Caco-2 (cell line): ENCODE results near the gene SLC25A24. TPM values are rescaled to one million over a fixed set of nuclear protein-coding genes. Genes with fewer than 3 reads are reported as not detected.
"Not testable (repeated sequence)": the region's sequence is repeated elsewhere in the genome, so short reads cannot be mapped to it uniquely, and the experiment has no call there.

Source experiments
- BruUV-seq: library from RNA; stranded (reverse); fragments of 400-500 nt; replicated peaks from 2 replicates; lab custom pipeline; 2021; lab: Mats Ljungman, UMichigan
- CTCF ChIA-PET: fragments of 300-600 bp; sonication (Branson Sonifier 250); formaldehyde crosslinking; loops from one replicate; lab custom pipeline; 2022; ENCODE audit warnings: antibody characterized with exemption; lab: Charles Lee
- POLR2A ChIA-PET: fragments of 300-600 bp; sonication (Branson Sonifier 250); formaldehyde crosslinking; loops from one replicate; lab custom pipeline; 2022; ENCODE audit warnings: antibody characterized with exemption; lab: Charles Lee
- DNase-seq, 2 experiments: peaks; one replicate each; pipeline versions ENCODE4 v3.0.0 to v3.0.0-alpha.2; 2020 to 2022
- H3K27me3 ChIP-seq: replicated peaks from 2 replicates; pipeline ENCODE4 v1.6.0; 2011; ENCODE audit warnings: low read length; ENCODE audit not compliant: control insufficient read depth, insufficient read depth
- H3K36me3 ChIP-seq: 2 replicates; pipeline ENCODE4 v1.5.1; 2011; ENCODE audit warnings: low read length; ENCODE audit not compliant: control insufficient read depth, insufficient read depth
- H3K4me1 ChIP-seq: fragments of 250-450 bp; sonication (Bioruptor Pico); 2 replicates; pipeline ENCODE4 v1.5.1; 2020; ENCODE audit warnings: mild to moderate bottlenecking
- H3K4me3 ChIP-seq: 2 replicates; pipeline ENCODE4 v1.5.1; 2011; ENCODE audit warnings: low read depth, mild to moderate bottlenecking, control low read depth, low read length
- H3K9me3 ChIP-seq: fragments of 250-450 bp; sonication (Bioruptor Pico); 2 replicates; pipeline ENCODE4 v1.5.1; 2020; ENCODE audit warnings: mild to moderate bottlenecking, moderate library complexity
- H3K27ac Mint-ChIP-seq: one replicate; pipeline ENCODE4 v1.8.0; 2022; ENCODE audit warnings: mixed read lengths; ENCODE audit not compliant: unreplicated experiment
- H3K27me3 Mint-ChIP-seq: one replicate; pipeline ENCODE4 v1.8.0; 2022; ENCODE audit warnings: mixed read lengths; ENCODE audit not compliant: insufficient read depth, unreplicated experiment
- H3K36me3 Mint-ChIP-seq: one replicate; pipeline ENCODE4 v1.8.0; 2022; ENCODE audit warnings: mild to moderate bottlenecking, mixed read lengths; ENCODE audit not compliant: insufficient read depth, unreplicated experiment
- H3K4me1 Mint-ChIP-seq: one replicate; pipeline ENCODE4 v1.8.0; 2022; ENCODE audit warnings: low read depth, mixed read lengths; ENCODE audit not compliant: unreplicated experiment
- H3K4me3 Mint-ChIP-seq: one replicate; pipeline ENCODE4 v1.8.0; 2022; ENCODE audit warnings: mild to moderate bottlenecking, moderate library complexity, mixed read lengths; ENCODE audit not compliant: unreplicated experiment
- H3K9me3 Mint-ChIP-seq: one replicate; pipeline ENCODE4 v1.8.0; 2022; ENCODE audit warnings: mixed read lengths; ENCODE audit not compliant: unreplicated experiment
- CTCF ChIP-seq, 2 experiments: fragments of 200-600 bp in 1 of 2; IDR thresholded peaks; 1 replicate in 1 of 2; 2 replicates in 1 of 2; pipeline versions ENCODE4 v1.5.1 to v1.8.0; 2011 to 2022; ENCODE audit warnings: antibody characterized with exemption in 1 of 2, control low read depth in 1 of 2, inconsistent platforms in 1 of 2, low read depth in 1 of 2, low read length in 1 of 2, mild to moderate bottlenecking in 1 of 2, moderate library complexity in 1 of 2; ENCODE audit not compliant: insufficient read depth in 1 of 2, severe bottlenecking in 1 of 2, unreplicated experiment in 1 of 2
- intact Hi-C: fragments of 100-400 bp; cut with micrococcal nuclease; formaldehyde crosslinking; loops from one replicate; pipeline ENCODE4 v1.10.0; 2022; ENCODE audit not compliant: unreplicated experiment
- total RNA-seq: library from RNA; stranded (reverse); gene quantifications from 2 replicates; pipeline ENCODE4 v1.2.3, GENCODE V29; 2022

The SLC25A24 gene
- total RNA-seq, 1 experiment from 2014 or later, result 26.4 TPM

GRCh38 chr1:108140936-108141335 lies 59.2 kb downstream of the SLC25A24 start:
- H3K9me3 ChIP-seq, result no peaks in the 10 kb centered on the region
- Mint-ChIP-seq H3K36me3 (peaks cover 33% of the 10 kb centered on the region), H3K9me3 (no peaks in the 10 kb centered on the region), H3K27me3 (no peaks in the 10 kb centered on the region), H3K4me1 (no peaks in the 10 kb centered on the region), H3K4me3 (no peak overlapping the region), H3K27ac (no peak overlapping the region)
- ChIA-PET CTCF (no interaction called here), POLR2A (no interaction called here)
- no peaks in the 10 kb centered on the region for H3K36me3 ChIP-seq
- H3K4me3 ChIP-seq, result no peak overlapping the region
- DNase-seq, result no peak
- no peak for TF ChIP-seq CTCF (IDR thresholded peaks at IDR 0.05; ENCODE audit: insufficient read depth in 1 of 2, low read depth in 1 of 2, low read length in 1 of 2, severe bottlenecking in 1 of 2, unreplicated experiment in 1 of 2)
- no peaks in the 10 kb centered on the region for H3K27me3 ChIP-seq
- intact Hi-C loops, result no loop called here
- no TSS peak for BruUV-seq
- H3K4me1 ChIP-seq, result no peaks in the 10 kb centered on the region

- no TSS peak for BruUV-seq
- Histone ChIP-seq H3K4me3 (no peak overlapping the region), H3K9me3 (no peaks in the 10 kb centered on the region), H3K27me3 (no peaks in the 10 kb centered on the region), H3K36me3 (no peaks in the 10 kb centered on the region), H3K4me1 (no peaks in the 10 kb centered on the region)
- H3K4me1 Mint-ChIP-seq, result no peaks in the 10 kb centered on the region
- H3K27ac Mint-ChIP-seq, result no peak overlapping the region
- CTCF ChIA-PET, result no interaction called here
- no peaks in the 10 kb centered on the region for H3K9me3 Mint-ChIP-seq
- H3K36me3 Mint-ChIP-seq, result peaks cover 29% of the 10 kb centered on the region
- H3K27me3 Mint-ChIP-seq, result no peaks in the 10 kb centered on the region
- no peak for TF ChIP-seq CTCF (IDR thresholded peaks at IDR 0.05; ENCODE audit: insufficient read depth in 1 of 2, low read depth in 1 of 2, low read length in 1 of 2, severe bottlenecking in 1 of 2, unreplicated experiment in 1 of 2)
- intact Hi-C loops, result no loop called here
- no peak overlapping the region for H3K4me3 Mint-ChIP-seq
- no peak for DNase-seq
- POLR2A ChIA-PET, result no interaction called here
These were observed 60.0 kb downstream of the SLC25A24 start for GRCh38 chr1:108140177-108140576.

DNA sequence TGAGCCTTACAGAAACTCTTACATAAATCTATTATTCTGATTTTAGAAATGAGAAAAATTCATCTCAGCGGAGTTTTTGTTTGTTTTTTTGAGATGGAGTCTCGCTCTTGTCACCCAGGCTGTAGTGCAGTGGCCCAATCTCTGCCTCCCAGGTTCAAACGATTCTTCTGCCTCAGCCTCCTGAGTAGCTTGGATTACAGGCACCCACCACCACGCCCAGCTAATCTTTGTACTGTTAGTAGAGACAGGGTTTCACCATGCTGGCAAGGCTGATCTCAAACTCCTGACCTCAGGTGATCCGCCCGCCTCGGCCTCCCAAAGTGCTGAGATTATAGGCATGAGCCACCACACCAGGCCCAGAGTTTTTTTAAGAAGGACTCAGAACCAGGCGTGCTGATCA lies 60.6 kb downstream of the SLC25A24 start:
- H3K4me3 ChIP-seq, H3K4me1 ChIP-seq, H3K27me3 Mint-ChIP-seq, CTCF ChIA-PET, H3K4me3 Mint-ChIP-seq, H3K27ac Mint-ChIP-seq, POLR2A ChIA-PET, H3K36me3 ChIP-seq, DNase-seq, intact Hi-C loops, BruUV-seq, H3K4me1 Mint-ChIP-seq, H3K9me3 ChIP-seq, H3K27me3 ChIP-seq, H3K9me3 Mint-ChIP-seq: not testable (repeated sequence)
- H3K36me3 Mint-ChIP-seq, result peaks cover 29% of the 10 kb centered on the region

- intact Hi-C loops, CTCF ChIA-PET, BruUV-seq, H3K4me3 ChIP-seq, H3K9me3 ChIP-seq, H3K27me3 Mint-ChIP-seq, H3K27ac Mint-ChIP-seq, H3K4me1 Mint-ChIP-seq, H3K4me3 Mint-ChIP-seq, H3K36me3 Mint-ChIP-seq, DNase-seq, POLR2A ChIA-PET, H3K36me3 ChIP-seq, H3K9me3 Mint-ChIP-seq, H3K4me1 ChIP-seq, H3K27me3 ChIP-seq: not testable (repeated sequence)
These were observed 67.0 kb downstream of the SLC25A24 start for GRCh38 chr1:108133148-108133547.

- H3K4me1 ChIP-seq, BruUV-seq, POLR2A ChIA-PET, H3K27me3 Mint-ChIP-seq, H3K36me3 Mint-ChIP-seq, H3K27me3 ChIP-seq, CTCF ChIA-PET, H3K9me3 ChIP-seq, intact Hi-C loops, H3K27ac Mint-ChIP-seq, DNase-seq, H3K4me1 Mint-ChIP-seq, H3K4me3 ChIP-seq, H3K4me3 Mint-ChIP-seq, H3K36me3 ChIP-seq, H3K9me3 Mint-ChIP-seq: not testable (repeated sequence)
These were observed 67.8 kb downstream of the SLC25A24 start for GRCh38 chr1:108132367-108132766.

DNA sequence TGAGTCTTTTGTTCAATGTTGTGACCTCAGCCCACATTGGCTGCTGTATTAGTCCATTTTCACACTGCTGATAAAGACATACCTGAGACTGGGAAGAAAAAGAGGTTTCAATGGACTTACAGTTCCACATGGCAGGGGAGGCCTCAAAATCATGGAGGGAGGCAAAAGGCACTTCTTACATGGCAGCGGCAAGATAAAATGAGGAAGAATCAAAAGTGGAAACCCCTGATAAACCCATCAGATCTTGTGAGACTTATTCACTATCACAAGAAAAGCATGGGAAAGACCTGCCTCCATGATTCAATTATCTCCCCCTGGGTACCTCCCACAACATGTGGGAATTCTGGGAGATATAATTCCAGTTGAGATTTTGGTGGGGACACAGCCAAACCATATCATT lies 68.9 kb downstream of the SLC25A24 start:
- H3K36me3 ChIP-seq, H3K4me3 ChIP-seq, intact Hi-C loops, H3K4me3 Mint-ChIP-seq, H3K27me3 Mint-ChIP-seq, POLR2A ChIA-PET, DNase-seq, H3K36me3 Mint-ChIP-seq, BruUV-seq, H3K9me3 Mint-ChIP-seq, H3K9me3 ChIP-seq, H3K27me3 ChIP-seq, CTCF ChIA-PET, H3K4me1 ChIP-seq, H3K4me1 Mint-ChIP-seq, H3K27ac Mint-ChIP-seq: not testable (repeated sequence)
